Measurements from ENCODE around the gene SDR42E1.

DNA sequence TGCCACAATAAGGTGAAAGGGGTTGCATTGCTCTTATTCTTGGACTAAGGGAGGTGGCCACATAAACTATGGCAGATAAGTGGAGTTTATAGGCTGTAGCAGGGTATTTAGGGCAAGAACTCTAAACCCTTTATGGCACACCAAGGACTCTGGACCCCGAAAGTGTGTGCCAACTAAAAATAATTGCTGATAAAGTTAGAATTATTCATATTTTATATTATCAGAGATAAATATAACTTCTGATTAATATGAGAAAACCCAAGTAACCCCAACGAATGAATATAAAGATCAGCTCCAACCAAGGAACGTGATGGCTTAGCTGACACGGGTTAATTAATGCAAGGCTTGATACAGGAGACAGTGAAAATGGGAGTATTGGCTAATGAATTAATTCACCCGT is 8.8 kb upstream of the SDR42E1 start:
- TF ChIP-seq ZBTB3 (CRISPR knock-in tag; IDR thresholded peaks at IDR 0.05; ENCODE audit: borderline replicate concordance, low read depth), result no peak
- TF ChIP-seq, protein P1, sequence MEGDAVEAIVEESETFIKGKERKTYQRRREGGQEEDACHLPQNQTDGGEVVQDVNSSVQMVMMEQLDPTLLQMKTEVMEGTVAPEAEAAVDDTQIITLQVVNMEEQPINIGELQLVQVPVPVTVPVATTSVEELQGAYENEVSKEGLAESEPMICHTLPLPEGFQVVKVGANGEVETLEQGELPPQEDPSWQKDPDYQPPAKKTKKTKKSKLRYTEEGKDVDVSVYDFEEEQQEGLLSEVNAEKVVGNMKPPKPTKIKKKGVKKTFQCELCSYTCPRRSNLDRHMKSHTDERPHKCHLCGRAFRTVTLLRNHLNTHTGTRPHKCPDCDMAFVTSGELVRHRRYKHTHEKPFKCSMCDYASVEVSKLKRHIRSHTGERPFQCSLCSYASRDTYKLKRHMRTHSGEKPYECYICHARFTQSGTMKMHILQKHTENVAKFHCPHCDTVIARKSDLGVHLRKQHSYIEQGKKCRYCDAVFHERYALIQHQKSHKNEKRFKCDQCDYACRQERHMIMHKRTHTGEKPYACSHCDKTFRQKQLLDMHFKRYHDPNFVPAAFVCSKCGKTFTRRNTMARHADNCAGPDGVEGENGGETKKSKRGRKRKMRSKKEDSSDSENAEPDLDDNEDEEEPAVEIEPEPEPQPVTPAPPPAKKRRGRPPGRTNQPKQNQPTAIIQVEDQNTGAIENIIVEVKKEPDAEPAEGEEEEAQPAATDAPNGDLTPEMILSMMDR (CRISPR knock-in tag; IDR thresholded peaks at IDR 0.05), result no peak
- TF ChIP-seq, protein P2, sequence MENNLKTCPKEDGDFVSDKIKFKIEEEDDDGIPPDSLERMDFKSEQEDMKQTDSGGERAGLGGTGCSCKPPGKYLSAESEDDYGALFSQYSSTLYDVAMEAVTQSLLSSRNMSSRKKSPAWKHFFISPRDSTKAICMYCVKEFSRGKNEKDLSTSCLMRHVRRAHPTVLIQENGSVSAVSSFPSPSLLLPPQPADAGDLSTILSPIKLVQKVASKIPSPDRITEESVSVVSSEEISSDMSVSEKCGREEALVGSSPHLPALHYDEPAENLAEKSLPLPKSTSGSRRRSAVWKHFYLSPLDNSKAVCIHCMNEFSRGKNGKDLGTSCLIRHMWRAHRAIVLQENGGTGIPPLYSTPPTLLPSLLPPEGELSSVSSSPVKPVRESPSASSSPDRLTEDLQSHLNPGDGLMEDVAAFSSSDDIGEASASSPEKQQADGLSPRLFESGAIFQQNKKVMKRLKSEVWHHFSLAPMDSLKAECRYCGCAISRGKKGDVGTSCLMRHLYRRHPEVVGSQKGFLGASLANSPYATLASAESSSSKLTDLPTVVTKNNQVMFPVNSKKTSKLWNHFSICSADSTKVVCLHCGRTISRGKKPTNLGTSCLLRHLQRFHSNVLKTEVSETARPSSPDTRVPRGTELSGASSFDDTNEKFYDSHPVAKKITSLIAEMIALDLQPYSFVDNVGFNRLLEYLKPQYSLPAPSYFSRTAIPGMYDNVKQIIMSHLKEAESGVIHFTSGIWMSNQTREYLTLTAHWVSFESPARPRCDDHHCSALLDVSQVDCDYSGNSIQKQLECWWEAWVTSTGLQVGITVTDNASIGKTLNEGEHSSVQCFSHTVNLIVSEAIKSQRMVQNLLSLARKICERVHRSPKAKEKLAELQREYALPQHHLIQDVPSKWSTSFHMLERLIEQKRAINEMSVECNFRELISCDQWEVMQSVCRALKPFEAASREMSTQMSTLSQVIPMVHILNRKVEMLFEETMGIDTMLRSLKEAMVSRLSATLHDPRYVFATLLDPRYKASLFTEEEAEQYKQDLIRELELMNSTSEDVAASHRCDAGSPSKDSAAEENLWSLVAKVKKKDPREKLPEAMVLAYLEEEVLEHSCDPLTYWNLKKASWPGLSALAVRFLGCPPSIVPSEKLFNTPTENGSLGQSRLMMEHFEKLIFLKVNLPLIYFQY (CRISPR knock-in tag; IDR thresholded peaks at IDR 0.05; ENCODE audit: borderline replicate concordance), result no peak
- no peak for TF ChIP-seq ZBTB1 (CRISPR knock-in tag; IDR thresholded peaks at IDR 0.05; ENCODE audit: borderline replicate concordance)
- TF ChIP-seq POLR2AphosphoS5 (IDR thresholded peaks at IDR 0.05; ENCODE audit: low read depth, low read length), result no peak
- no peak for TF ChIP-seq ZNF615 (CRISPR knock-in tag; IDR thresholded peaks at IDR 0.05; ENCODE audit: borderline replicate concordance)
